Spleen (tissue), 7 donors: ENCODE data around the gene SERPINB4.

Experiments
- POLR2A ChIP-seq, 3 donors: fragments of 450-650 bp; IDR thresholded peaks; one replicate each; pipeline ENCODE4 v1.5.1; 2017; ENCODE audit warnings: antibody characterized with exemption in 3 of 3, mild to moderate bottlenecking in 1 of 3
- POLR2AphosphoS5 ChIP-seq, 3 donors: sonication (generic); formaldehyde crosslinking; IDR thresholded peaks; one replicate each; pipeline ENCODE4 v1.5.1; 2017; ENCODE audit warnings: antibody characterized with exemption in 3 of 3
- TF ChIP-seq, protein P1 (sequence below), 11 experiments: fragments of 200-600 bp in 7 of 11; fragments of 450-650 bp in 4 of 11; sonication (generic) in 4 of 11; IDR thresholded peaks in 8 of 11; conservative IDR thresholded peaks in 3 of 11; 1 replicate in 7 of 11; 2 replicates in 4 of 11; pipeline versions ENCODE4 v1.4.0 to v1.8.0; 2016 to 2021; ENCODE audit warnings: antibody characterized with exemption in 11 of 11, inconsistent platforms in 4 of 11, mild to moderate bottlenecking in 1 of 11
- donor health status: DM: no; HTN: no; CAD: no; lungs with moderate emphysema.
- donor health status: DM: no; HTN: no; CAD: no.
- donor health status: DM: no; HTN: no; CAD: no.

DNA sequence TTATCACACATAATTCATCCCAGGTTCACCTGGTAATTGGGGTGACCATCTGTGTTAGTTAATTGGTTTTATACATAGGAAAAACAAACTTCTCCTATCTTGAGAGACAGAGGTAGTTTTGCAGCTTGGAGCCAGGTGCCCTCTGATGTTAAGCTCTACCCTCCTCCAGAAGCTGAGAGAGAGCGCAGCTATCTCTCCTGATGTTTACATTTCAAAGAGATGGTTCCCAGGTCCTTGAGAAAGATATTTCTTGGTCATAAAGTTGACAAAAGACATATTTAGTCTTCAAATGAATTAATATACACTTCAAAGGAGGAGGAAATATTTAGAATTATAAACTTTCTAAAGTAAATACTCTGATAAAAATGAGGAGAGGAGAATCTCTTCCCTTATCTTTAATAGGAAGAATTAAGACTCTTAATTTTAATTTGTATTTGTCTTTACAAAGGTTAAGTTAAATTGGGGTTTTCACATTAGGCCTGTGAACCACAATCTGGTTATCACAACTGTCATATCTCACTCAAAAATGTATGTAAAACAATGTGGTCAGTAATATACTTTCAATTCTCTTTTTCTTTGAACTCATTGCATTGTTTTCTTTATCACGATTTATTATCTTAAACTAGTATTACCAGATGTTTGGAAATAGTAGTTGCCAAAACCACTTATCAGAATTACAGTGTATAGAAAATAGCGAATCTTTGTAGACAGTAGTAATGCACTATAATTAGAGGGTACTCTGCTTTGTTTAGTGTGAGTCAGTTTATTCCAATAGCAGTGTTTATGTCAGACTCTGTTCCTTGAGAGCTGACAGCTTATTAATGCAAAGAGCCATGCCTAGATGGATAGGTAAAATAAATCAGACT lies 26.8 kb downstream of the SERPINB4 start:
- TF ChIP-seq, protein P1, sequence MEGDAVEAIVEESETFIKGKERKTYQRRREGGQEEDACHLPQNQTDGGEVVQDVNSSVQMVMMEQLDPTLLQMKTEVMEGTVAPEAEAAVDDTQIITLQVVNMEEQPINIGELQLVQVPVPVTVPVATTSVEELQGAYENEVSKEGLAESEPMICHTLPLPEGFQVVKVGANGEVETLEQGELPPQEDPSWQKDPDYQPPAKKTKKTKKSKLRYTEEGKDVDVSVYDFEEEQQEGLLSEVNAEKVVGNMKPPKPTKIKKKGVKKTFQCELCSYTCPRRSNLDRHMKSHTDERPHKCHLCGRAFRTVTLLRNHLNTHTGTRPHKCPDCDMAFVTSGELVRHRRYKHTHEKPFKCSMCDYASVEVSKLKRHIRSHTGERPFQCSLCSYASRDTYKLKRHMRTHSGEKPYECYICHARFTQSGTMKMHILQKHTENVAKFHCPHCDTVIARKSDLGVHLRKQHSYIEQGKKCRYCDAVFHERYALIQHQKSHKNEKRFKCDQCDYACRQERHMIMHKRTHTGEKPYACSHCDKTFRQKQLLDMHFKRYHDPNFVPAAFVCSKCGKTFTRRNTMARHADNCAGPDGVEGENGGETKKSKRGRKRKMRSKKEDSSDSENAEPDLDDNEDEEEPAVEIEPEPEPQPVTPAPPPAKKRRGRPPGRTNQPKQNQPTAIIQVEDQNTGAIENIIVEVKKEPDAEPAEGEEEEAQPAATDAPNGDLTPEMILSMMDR (IDR thresholded peaks at IDR 0.05 in 8 of 11, conservative IDR thresholded peaks at IDR 0.05 in 3 of 11): no peak
- TF ChIP-seq POLR2A (IDR thresholded peaks at IDR 0.05) (no peak), POLR2AphosphoS5 (IDR thresholded peaks at IDR 0.05) (no peak)
